SK-N-MC (cell line): Measurements from ENCODE around the gene SEC22A.
A peak's percentile ranks its signal among the peaks of the same experiment; 100 is the strongest.

ENCODE experiments used
- DNase-seq: peaks from one replicate; pipeline ENCODE4 v3.0.0-alpha.2; 2011; ENCODE audit warnings: low read depth, low spot score
- H3K27ac ChIP-seq: fragments of 200-600 bp; sonication (generic); 2 replicates; pipeline ENCODE4 v1.5.1; 2016; ENCODE audit warnings: mixed run types
- H3K36me3 ChIP-seq: fragments of 200-600 bp; sonication (generic); 2 replicates; pipeline ENCODE4 v1.6.1; 2017; ENCODE audit warnings: antibody characterized with exemption, low read length, mixed read lengths; ENCODE audit not compliant: insufficient read depth
- H3K4me3 ChIP-seq: fragments of 200-600 bp; sonication (generic); 2 replicates; pipeline ENCODE4 v1.5.1; 2016
- H3K9ac ChIP-seq: fragments of 200-600 bp; sonication (generic); 2 replicates; pipeline ENCODE4 v1.8.0; 2017; ENCODE audit warnings: mixed run types, mixed read lengths; ENCODE audit not compliant: insufficient read length
- H3K9me3 ChIP-seq: fragments of 200-600 bp; sonication (generic); 2 replicates; pipeline ENCODE4 v1.6.1; 2017; ENCODE audit warnings: low read depth, mild to moderate bottlenecking, antibody characterized with exemption, low read length, moderate library complexity, mixed read lengths
- EZH2 ChIP-seq: fragments of 200-600 bp; sonication (generic); IDR thresholded peaks from one replicate; pipeline ENCODE4 v1.6.1; 2017; ENCODE audit warnings: antibody characterized with exemption
- FOXP2 ChIP-seq: optimal IDR thresholded peaks from 2 replicates; pipeline ENCODE3; 2011; ENCODE audit warnings: mild to moderate bottlenecking, moderate library complexity; ENCODE audit not compliant: insufficient read depth; ENCODE audit errors: extremely low read length, control extremely low read depth
- POLR2AphosphoS5 ChIP-seq: IDR thresholded peaks from 2 replicates; pipeline ENCODE4 v1.6.1; 2012; ENCODE audit warnings: mild to moderate bottlenecking, low read depth, low read length, borderline replicate concordance

SEC22A gene

GRCh38 chr3:123157209-123157597 lies 44.5 kb upstream of the SEC22A start:
- no peak for DNase-seq
- Histone ChIP-seq H3K9me3 (no peaks in the 10 kb centered on the region), H3K27ac (peak overlapping the region; percentile 100), H3K4me3 (no peak overlapping the region), H3K36me3 (peaks cover 85% of the 10 kb centered on the region), H3K9ac (peak overlapping the region; percentile 4)
- no peak for TF ChIP-seq EZH2
- TF ChIP-seq FOXP2 = no peak
- TF ChIP-seq POLR2AphosphoS5 = no peak

- Histone ChIP-seq H3K9ac (no peak overlapping the region), H3K36me3 (peaks cover 88% of the 10 kb centered on the region), H3K4me3 (no peak overlapping the region), H3K9me3 (no peaks in the 10 kb centered on the region), H3K27ac (peak overlapping the region; percentile 100)
- no peak for TF ChIP-seq EZH2
- TF ChIP-seq POLR2AphosphoS5 = no peak
- TF ChIP-seq FOXP2 = no peak
- DNase-seq = no peak
These were observed 44.0 kb upstream of the SEC22A start for GRCh38 chr3:123157598-123158287.

DNA sequence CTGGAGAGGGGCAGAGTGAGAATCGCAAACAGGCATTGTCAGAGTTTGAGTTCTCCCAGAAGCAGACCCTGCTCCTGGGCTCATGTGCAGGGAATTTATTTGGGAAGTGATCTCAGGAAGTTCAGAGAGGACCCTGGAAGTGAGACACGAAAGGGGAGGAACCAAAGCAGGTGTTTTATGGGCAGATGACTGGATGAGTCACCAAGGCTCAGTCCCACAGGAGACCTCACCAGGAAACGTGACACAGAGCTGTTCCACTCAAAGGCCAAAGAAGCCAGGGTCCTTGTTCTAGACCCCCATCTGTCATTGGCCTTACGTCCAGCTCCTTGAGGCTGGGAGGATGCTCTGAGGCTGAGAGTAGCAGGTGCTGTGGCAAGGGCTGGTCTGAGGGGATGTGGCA lies 43.4 kb upstream of the SEC22A start:
- H3K4me3 ChIP-seq = no peak overlapping the region; the same call in 1 of the 2 replicates
- peaks cover 88% of the 10 kb centered on the region for H3K36me3 ChIP-seq
- no peaks in the 10 kb centered on the region for H3K9me3 ChIP-seq
- H3K27ac ChIP-seq = peak overlapping the region; percentile 100
- no peak for DNase-seq
- no peak overlapping the region for H3K9ac ChIP-seq
- TF ChIP-seq FOXP2 (no peak), POLR2AphosphoS5 (no peak), EZH2 (no peak)

GRCh38 chr3:123158899-123159390 lies 42.8 kb upstream of the SEC22A start:
- H3K9ac ChIP-seq = no peak overlapping the region
- H3K36me3 ChIP-seq = peaks cover 93% of the 10 kb centered on the region
- TF ChIP-seq POLR2AphosphoS5 = no peak; the same call in 1 of the 2 replicates
- TF ChIP-seq FOXP2 = no peak
- TF ChIP-seq EZH2 = no peak
- H3K4me3 ChIP-seq = peak overlapping the region; percentile 16; the same call in 1 of the 2 replicates
- peak overlapping the region; percentile 100 for H3K27ac ChIP-seq
- no peak for DNase-seq
- no peaks in the 10 kb centered on the region for H3K9me3 ChIP-seq

DNA sequence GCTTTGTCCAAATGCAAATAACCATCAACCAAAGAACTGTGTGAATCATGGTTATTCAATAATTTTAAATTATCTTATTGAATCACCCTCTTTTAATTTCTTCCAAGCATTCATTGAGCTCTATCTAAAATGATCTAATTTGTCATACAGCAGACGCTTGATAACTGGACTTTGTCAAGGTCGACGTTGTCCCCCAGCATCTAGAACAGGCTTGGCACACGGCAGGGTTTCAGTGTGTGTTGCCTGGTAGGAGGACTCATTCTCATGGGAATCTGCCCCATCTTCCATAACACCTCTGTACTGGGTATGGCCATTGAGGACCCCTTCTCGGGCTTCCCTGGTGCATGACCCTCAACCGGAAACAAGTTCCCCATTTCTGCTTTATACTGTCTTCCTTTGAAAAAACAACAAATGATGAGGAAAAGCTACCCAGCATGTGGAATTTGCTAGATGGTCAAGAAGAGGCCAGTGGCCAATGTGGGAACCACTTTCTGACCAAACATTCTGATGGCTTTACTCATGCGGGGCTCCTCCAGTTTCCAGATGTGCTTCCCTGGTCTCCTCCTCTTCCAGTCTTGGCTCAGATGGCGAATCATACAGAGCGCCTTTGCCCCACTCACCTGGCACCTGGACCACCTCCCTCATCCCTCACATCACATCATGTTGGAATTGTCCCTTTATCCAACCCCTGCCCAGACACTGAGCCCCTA lies 41.7 kb upstream of the SEC22A start:
- Histone ChIP-seq H3K4me3 (no peak overlapping the region), H3K9ac (no peak overlapping the region), H3K9me3 (peaks cover 2% of the 10 kb centered on the region; the same call in 1 of the 2 replicates), H3K36me3 (peaks cover 93% of the 10 kb centered on the region), H3K27ac (peak overlapping the region; percentile 100; the same call in 1 of the 2 replicates)
- DNase-seq = no peak
- TF ChIP-seq FOXP2 = no peak
- no peak for TF ChIP-seq EZH2
- no peak for TF ChIP-seq POLR2AphosphoS5

DNA sequence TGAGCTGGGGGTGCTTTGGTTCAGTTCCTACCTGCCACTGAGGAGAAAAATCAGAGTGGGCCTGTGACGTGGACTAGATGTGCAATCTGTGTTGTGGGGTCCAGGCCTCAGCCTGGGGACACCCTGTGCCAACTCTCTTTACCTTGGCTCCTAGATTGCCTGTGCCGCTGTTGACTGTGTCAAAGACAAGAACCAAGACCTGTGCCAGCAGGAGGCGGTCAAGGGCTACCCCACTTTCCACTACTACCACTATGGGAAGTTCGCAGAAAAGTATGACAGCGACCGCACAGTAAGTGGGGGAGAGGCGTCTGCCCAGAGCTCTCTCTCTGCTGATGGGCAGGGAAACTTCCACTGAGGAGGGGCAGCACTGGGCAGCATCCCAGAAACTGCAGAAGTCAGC lies 40.6 kb upstream of the SEC22A start:
- TF ChIP-seq EZH2 = no peak
- no peak for TF ChIP-seq FOXP2
- DNase-seq = no peak
- peaks cover 94% of the 10 kb centered on the region for H3K36me3 ChIP-seq
- H3K27ac ChIP-seq = peak overlapping the region; percentile 60; the same call in 1 of the 2 replicates
- peaks cover 4% of the 10 kb centered on the region; the same call in 1 of the 2 replicates for H3K9me3 ChIP-seq
- H3K4me3 ChIP-seq = no peak overlapping the region
- H3K9ac ChIP-seq = no peak overlapping the region

GRCh38 chr3:123163141-123163540 lies 38.6 kb upstream of the SEC22A start:
- no peak overlapping the region for H3K4me3 ChIP-seq
- TF ChIP-seq FOXP2 (no peak), EZH2 (no peak)
- H3K9me3 ChIP-seq = peaks cover 8% of the 10 kb centered on the region; the same call in 1 of the 2 replicates
- no peak overlapping the region for H3K9ac ChIP-seq
- no peak for DNase-seq
- H3K36me3 ChIP-seq = peaks cover 97% of the 10 kb centered on the region
- H3K27ac ChIP-seq = no peak overlapping the region; the same call in 1 of the 2 replicates

DNA sequence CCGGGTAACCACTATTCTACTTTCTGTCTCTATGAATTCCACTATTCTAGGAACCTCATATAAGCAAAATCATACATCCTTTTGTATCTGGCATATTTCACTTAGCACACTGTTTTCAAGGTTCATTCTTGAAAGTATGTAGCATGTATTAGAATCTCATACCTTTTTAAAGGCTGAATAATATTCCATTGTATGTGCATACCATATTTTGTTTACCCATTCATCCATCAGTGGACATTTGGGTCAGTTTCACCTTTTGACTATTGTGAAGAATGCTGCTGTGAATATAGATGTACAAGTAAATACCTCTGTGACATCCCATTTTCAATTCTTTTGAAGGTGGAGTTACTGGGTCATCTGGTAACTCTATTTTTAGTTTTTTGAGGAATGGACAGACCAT lies 36.6 kb upstream of the SEC22A start:
- H3K4me3 ChIP-seq = no peak overlapping the region
- TF ChIP-seq FOXP2 (no peak), POLR2AphosphoS5 (no peak), EZH2 (no peak)
- H3K9ac ChIP-seq = no peak overlapping the region
- H3K36me3 ChIP-seq = peaks cover 93% of the 10 kb centered on the region
- no peak overlapping the region for H3K27ac ChIP-seq
- no peak for DNase-seq
- peaks cover 8% of the 10 kb centered on the region; the same call in 1 of the 2 replicates for H3K9me3 ChIP-seq
